ENCODE data around the gene GRIFIN. TPM values are rescaled to one million over a fixed set of nuclear protein-coding genes. Genes with fewer than 3 reads are reported as not detected.

GRIFIN gene
- total RNA-seq, 2 donors from 2014 or later = not detected

- Histone ChIP-seq H3K27me3 (replicated peaks; ENCODE audit: insufficient read depth) (no peaks in the 10 kb centered on the region), H3K9me3 (no peaks in the 10 kb centered on the region), H3K4me1 (replicated peaks) (peaks cover 11% of the 10 kb centered on the region), H3K4me3 (no peak overlapping the region), H3K27ac (peak overlapping the region in 1 of 2 donors; percentile 66), H3K36me3 (no peaks in the 10 kb centered on the region)
- DNase-seq (ENCODE audit: low spot score) = no peak
- TF ChIP-seq POLR2A (IDR thresholded peaks at IDR 0.05) (no peak), POLR2AphosphoS5 (IDR thresholded peaks at IDR 0.05) (no peak), CTCF (IDR thresholded peaks at IDR 0.05) (no peak)
- 86% methylated on average over 16 of the region's 16 CpGs for WGBS
- intact Hi-C loops (cut with DNase I) = no loop called here
Measured at GRCh38 chr7:2479276-2480069, 3.3 kb upstream of the GRIFIN start.

GRCh38 chr7:2478800-2479199 is 2.6 kb upstream of the GRIFIN start:
- Histone ChIP-seq H3K4me3 (no peak overlapping the region), H3K4me1 (replicated peaks) (peaks cover 11% of the 10 kb centered on the region), H3K27ac (peak overlapping the region; percentile 27 to 66), H3K27me3 (replicated peaks; ENCODE audit: insufficient read depth) (no peaks in the 10 kb centered on the region), H3K36me3 (no peaks in the 10 kb centered on the region), H3K9me3 (no peaks in the 10 kb centered on the region)
- intact Hi-C loops (cut with DNase I) = no loop called here
- TF ChIP-seq POLR2AphosphoS5 (IDR thresholded peaks at IDR 0.05) = no peak
- no peak for TF ChIP-seq POLR2A (IDR thresholded peaks at IDR 0.05)
- no peak for TF ChIP-seq CTCF (IDR thresholded peaks at IDR 0.05)
- DNase-seq (ENCODE audit: low spot score) = peak; percentile 23
- 58% methylated on average over 15 of the region's 19 CpGs for WGBS

- DNase-seq (ENCODE audit: low spot score) = peak; percentile 81
- WGBS = 4% methylated on average over 4 of the region's 11 CpGs
- Histone ChIP-seq H3K9me3 (no peaks in the 10 kb centered on the region), H3K27ac (peak overlapping the region; percentile 27 to 66), H3K27me3 (replicated peaks; ENCODE audit: insufficient read depth) (no peaks in the 10 kb centered on the region), H3K36me3 (no peaks in the 10 kb centered on the region), H3K4me3 (no peak overlapping the region), H3K4me1 (replicated peaks) (peaks cover 11% of the 10 kb centered on the region)
- TF ChIP-seq POLR2AphosphoS5 (IDR thresholded peaks at IDR 0.05) = peak; percentile 44
- no peak for TF ChIP-seq POLR2A (IDR thresholded peaks at IDR 0.05)
- no peak for TF ChIP-seq CTCF (IDR thresholded peaks at IDR 0.05)
- intact Hi-C loops (cut with DNase I) = no loop called here
Measured at GRCh38 chr7:2478399-2478785, 2.2 kb upstream of the GRIFIN start.

GRCh38 chr7:2477447-2478398 is 1.5 kb upstream of the GRIFIN start:
- intact Hi-C loops (cut with DNase I) = no loop called here
- no peaks in the 10 kb centered on the region for H3K36me3 ChIP-seq
- TF ChIP-seq POLR2AphosphoS5 (IDR thresholded peaks at IDR 0.05) (peak; percentile 55), CTCF (IDR thresholded peaks at IDR 0.05) (peak; percentile 48 to 87 (median 74)), POLR2A (IDR thresholded peaks at IDR 0.05) (no peak)
- H3K9me3 ChIP-seq = no peaks in the 10 kb centered on the region
- DNase-seq (ENCODE audit: low spot score) = peak; percentile 51
- H3K27ac ChIP-seq = peak overlapping the region; percentile 27 to 66
- H3K4me1 ChIP-seq (replicated peaks) = peaks cover 11% of the 10 kb centered on the region
- WGBS = 53% methylated on average over 30 of the region's 34 CpGs
- no peaks in the 10 kb centered on the region for H3K27me3 ChIP-seq (replicated peaks; ENCODE audit: insufficient read depth)
- H3K4me3 ChIP-seq = no peak overlapping the region
